ENCODE results near the gene TPSB2. TPM values are rescaled to one million over a fixed set of nuclear protein-coding genes. Genes with fewer than 3 reads are reported as not detected.
"Not testable (repeated sequence)": the region's sequence is repeated elsewhere in the genome, so short reads cannot be mapped to it uniquely, and the experiment has no call there.

TPSB2 gene
- polyA plus RNA-seq, 3 donors = 0.19 to 0.22 TPM; not detected in 1

DNA sequence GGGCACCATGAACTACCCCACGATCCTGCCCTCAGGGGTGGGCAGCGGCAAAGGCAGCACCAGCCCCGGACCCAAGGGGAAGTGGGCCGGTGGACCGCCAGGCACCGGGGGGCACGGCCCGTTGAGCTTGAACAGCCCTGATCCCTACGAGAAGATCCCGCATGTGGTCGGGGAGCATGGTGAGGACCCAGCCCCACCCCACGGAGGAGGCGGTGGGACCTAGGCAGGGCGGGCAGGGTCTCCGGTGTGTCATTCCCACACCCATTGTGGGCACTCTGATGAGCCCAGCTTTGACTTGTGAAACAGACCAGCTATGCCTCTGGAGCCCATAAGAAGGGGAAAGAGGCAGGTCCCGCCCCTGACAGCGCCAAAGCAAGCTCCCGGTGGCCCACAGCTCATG lies 27.7 kb downstream of the TPSB2 start:
- DNase-seq = no peak

DNA sequence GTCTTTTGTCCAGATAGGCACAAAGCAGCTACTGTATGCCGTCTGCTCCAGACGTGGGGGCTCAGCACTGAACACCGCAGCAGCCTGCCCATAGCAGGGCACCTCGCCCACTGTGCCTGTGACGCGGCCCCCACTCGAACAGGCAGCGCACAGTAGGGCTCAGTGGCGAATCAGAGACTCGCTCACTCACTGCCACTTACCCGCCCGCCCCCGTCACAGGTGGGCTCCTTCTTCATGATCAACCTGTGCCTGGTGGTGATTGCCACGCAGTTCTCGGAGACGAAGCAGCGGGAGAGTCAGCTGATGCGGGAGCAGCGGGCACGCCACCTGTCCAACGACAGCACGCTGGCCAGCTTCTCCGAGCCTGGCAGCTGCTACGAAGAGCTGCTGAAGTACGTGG lies 28.5 kb downstream of the TPSB2 start:
- no peak for DNase-seq

DNA sequence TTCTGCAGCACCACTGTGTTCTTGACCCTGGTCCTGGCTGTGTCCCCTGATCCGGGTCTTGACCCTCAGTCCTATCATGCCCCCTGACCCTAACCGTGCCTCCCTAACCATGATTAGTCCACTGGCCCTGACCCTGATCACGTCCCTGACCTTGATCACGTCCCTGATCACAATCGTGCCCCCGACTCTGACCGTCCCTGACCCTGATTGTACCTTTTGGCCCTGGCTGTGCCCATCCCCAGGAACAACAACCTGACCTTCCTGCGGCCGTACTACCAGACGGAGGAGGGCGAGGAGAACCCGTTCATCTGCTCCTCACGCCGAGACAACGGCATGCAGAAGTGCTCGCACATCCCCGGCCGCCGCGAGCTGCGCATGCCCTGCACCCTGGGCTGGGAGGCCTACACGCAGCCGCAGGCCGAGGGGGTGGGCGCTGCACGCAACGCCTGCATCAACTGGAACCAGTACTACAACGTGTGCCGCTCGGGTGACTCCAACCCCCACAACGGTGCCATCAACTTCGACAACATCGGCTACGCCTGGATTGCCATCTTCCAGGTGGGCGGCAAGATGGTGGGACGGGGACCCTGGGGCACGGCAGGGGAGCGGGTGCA lies 29.9 kb downstream of the TPSB2 start:
- DNase-seq = no peak

DNA sequence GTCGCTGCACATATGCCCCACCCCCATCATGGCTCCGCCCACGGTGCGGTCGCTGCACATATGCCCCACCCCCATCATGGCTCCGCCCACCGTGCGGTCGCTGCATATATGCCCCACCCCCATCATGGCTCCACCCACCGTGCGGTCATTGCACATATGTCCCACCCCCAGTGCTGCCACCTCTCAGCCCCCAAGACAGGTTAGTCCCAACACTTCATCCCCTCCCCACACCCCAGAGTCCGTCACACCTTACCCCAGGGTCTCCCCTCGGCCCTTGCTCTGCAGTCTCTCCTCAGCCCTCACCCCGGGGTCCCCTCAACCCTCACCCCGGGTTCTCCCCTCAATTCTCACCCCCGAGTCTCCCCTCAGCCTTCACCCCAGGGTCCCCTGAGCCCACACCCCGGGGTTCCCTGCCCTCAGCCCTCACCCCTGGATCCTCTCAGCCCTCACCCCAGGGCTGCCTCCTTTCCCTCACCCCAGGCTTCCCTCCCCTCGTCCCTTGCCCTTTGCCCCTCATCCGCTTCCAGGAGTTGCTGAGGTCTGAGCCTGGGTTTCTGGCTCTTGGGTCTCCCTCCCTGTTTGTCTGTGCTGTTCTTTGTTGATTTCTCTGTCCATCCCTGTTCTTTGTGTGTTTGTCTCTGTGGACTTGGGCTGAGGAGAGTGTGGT lies 30.5 kb downstream of the TPSB2 start:
- no peak for DNase-seq

DNA sequence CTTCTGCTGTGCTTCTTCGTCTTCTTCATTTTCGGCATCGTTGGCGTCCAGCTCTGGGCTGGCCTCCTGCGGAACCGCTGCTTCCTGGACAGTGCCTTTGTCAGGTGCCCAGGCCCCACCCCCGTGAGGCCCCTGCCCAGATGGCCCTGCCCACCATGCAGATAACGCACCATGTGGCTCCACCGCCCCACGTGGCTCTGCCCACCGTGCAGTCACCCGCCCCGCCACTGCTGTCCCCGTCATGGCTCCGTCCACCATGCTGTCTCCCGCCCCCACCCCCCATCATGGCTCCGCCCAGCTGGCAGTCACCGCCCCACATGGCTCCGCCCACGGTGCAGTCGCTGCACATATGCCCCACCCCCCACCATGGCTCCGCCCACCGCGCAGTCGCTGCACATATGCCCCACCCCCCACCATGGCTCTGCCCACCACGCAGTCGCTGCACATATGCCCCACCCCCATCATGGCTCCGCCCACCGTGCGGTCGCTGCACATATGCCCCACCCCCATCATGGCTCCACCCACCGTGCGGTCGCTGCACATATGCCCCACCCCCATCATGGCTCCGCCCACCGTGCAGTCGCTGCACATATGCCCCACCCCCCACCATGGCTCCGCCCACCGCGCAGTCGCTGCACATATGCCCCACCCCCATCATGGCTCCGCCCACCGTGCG lies 31.2 kb downstream of the TPSB2 start:
- DNase-seq = not testable (repeated sequence)

DNA sequence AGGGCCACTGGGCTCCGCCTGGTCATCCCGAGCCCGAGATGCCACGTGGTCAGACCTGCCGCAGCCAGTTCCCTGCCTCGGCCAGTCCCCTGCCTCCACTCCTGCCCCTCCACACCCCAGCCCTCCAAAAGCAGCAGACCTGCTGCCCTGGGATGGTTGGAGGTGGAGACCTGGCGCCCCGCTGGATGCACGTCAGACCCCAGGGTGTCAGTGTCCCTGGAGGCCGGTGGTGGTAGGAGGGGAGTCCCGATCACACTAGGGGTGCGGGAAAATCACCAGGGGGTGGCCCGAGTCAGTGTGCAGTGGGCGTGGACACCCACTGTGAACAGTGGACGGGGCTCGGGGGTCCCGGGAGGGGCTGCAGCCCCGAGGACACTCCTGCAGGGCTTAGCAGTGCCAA lies 31.8 kb downstream of the TPSB2 start:
- DNase-seq = no peak

DNA sequence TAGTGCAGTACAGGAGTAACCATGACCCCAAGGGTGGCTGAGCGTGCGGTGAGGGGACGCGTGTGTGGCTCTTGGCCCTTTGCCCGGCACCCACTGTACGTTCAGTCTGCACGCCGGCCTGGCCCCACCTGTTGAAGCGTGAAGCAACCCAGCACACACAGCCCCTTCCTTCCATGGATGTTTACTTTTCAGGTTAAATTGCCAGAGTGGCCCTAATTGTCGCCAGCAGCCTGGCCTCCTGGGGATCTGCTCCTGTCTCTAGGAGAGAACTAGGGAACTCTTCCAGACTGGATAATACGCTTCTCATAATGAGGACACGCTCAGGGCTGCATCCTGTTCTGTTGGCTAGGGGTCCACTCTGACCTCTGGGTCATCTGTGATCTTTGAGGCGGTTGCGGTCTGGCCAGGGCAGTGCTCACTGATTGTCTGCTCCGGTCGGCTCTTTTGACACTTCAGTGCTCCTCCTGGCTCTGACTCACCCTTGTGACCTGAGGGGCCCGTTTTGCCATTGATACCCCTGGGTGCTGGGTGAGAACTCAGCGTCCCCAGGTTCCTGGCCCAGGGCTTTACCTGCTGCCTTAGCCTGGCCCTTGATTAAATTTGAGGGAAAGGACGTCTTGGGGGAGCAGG lies 32.6 kb downstream of the TPSB2 start:
- no peak for DNase-seq

DNA sequence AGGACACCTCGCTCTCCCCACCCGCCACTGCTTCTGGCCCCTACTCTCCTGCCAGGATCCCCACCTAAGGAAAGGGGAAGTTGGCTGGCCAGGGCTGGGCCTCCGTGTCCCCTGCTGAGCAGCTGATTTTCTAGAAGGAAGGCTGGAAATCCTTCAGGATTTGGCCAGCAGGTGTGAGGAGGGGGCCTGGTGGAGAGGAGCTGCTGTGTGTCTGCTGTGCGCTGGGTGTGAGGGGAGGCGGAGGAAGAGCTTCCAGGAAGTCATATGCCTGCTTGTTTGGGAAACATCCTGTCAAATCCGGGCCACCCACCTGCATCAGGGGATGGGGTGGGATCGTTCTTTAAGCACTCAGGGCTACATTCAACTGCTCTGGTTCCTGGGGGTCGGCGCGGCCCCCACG lies 33.5 kb downstream of the TPSB2 start:
- no peak for DNase-seq

DNA sequence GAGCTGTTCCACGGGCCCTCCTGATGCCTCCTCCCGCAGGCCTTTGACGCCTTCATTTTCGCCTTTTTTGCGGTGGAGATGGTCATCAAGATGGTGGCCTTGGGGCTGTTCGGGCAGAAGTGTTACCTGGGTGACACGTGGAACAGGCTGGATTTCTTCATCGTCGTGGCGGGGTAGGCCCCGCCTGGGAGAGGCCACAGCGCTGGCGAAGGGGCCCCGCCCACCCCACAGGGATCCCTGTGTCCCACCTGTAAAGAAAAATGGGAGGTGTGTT lies 34.7 kb downstream of the TPSB2 start:
- no peak for DNase-seq

DNA sequence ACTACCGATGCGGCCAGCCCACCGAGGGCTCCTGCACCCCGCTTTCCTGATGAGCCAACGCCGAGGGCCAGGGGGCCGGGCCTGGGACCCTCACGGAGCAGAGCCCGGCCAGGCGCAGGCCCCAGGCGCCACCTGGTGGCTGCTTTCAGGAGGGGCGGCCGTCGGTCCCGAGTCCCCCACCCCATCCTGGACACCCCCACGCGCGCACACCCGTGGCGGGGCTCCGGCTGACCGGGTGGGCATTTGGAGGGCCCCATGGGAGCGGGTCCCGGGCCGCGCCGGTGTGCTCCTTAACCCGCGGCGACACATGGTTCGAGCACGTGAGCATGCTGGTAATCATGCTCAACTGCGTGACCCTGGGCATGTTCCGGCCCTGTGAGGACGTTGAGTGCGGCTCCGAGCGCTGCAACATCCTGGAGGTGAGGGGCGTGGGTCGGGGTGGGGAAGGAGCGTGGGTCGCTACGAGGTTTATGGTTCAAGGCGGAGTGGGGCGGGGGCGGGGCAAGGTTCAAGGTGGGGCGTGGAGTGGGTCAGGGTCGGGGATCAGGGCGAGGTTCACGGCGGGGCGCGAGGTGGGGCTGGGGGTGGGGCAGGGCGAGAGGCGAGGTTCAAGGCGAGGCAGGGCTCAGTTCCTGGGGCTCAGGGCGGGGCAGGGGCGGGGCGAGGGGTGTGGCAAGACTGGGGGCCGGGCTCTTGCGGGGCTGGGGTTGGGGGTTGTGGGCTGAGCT lies 35.2 kb downstream of the TPSB2 start:
- no peak for DNase-seq

DNA sequence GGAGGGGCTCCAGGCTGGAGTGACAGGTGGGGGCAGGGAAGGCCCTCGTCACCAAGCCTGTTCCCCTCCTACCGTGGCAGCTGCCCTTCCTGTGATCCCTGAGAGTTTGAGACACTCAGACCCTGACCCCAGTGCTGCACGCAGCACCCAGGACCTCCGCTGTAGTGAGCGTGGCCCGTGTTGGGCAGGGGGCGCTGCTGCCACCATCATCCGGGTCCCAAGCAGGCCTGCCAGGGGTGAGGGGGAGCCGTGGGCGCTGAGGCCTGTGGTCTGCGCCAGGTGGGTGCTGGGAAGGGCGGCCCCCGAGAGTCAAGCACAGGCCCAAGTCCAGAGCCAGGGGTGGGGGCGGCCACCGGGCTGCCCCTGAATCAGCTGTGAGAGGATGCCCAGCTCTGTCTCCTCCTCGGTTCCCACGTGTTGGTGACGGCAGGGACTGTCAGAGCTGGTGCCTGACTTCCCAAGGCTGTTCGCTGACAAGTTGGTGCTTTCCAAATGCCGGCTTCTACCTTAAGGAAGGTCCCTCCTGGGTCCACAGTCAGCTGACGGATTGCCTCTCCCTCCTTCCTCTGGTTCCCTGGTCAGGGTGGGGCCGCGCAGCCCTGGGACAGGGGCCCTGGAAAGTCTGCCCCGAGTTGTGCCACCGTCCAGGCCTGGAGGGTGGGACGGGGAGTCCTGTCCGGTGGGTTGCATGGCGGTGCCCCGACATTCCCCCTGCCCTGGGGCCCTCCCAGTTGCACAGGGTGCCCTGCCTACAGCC lies 36.0 kb downstream of the TPSB2 start:
- no peak for DNase-seq

DNA sequence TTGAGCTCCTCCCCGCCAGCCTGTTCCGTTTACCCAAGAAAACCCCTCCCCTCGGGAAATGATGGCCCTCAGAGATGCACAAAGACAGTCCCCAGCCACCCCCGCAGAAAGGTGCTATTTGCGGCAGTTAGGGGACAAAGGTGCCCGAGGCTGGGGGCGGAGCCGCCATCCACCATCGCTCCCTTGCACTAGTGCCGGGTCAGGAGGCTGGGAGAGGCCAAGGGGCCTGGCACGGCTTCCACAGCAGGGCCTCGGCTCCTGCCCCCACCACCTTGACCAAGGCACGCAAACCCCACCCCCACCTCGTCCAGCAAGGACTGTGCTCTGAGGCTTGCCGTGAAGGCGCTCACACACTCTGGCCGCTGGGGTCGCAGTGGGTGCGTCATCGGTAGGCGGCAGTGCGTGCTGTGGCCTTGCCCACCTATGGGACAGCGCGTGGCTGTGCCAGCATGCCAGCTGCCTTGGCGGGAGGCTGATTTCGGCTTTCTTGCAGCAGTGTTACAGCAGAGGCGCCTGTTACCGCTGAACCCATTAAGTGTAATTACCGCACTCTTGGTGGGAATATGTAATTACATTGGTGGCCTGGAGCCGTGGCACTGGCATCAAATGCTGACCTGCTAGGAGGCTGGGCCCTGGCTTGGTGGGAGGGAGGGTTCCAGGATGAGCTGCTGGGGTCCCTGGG lies 36.7 kb downstream of the TPSB2 start:
- DNase-seq = no peak

DNA sequence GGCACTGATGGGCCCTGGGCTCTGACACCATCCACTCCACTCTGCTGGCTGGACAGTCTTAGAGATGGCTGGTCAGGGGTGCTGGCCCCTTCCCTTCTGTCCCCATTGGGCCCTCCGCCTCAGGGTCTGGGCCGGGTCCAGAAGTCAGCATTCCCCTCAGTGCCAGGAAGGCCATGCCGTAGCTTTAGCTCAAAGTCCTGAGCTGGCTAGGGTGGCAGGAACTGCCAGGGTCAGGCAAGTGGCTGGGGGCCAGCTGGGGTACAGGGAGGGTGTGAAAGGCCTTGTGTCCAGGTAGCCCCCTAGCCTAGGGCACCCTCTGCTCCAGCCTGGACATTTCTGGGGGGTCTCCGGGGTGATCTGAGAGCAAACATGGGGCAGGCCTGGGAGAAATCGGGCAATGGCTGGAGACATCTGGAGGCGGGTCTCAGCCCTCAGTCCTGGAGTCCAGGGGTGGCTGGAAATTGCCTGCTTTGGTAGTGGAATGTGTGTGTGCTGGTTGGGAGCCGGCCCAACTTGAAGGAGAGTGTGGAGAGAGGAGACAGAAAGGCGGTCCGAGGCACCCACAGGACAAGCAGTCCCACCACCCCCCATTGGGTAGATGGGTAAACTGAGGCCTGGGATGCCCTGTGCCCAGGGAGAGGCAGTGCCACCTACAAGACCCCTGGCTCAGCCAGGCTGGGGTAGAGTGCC lies 37.5 kb downstream of the TPSB2 start:
- DNase-seq = no peak

DNA sequence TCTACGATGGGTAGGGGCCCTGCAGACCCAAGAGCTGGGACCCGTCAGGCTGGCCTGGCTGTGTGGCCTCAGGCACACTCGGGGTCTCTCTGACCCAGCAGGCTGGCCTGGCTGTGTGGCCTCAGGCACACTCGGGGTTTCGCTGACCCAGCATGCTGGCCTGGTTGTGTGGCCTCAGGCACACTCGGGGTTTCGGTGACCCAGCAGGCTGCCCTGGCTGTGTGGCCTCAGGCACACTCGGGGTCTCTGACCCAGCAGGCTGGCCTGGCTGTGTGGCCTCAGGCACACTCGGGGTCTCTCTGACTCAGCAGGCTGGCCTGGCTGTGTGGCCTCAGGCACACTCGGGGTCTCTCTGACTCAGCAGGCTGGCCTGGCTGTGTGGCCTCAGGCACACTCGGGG lies 39.2 kb downstream of the TPSB2 start:
- not testable (repeated sequence) for DNase-seq

DNA sequence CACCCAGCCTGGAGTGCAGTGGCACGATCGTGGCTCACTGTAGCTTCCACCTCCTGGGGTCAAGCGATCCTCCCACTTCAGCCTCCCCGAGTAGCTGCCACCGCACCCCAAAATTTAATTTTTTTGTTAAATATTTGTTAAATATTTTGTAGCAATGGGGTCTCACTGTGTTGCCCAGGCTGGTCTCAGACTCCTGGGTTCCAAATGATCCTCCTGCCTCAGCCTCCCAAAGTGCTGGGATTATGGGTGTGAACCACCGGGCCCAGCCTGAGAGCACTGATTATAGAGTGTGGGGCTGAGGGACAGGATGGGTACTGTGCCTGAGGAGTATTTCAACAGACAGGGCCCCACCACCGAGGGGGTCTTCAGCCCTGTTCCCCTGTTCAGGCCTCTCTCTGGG lies 40.5 kb downstream of the TPSB2 start:
- DNase-seq = no peak

DNA sequence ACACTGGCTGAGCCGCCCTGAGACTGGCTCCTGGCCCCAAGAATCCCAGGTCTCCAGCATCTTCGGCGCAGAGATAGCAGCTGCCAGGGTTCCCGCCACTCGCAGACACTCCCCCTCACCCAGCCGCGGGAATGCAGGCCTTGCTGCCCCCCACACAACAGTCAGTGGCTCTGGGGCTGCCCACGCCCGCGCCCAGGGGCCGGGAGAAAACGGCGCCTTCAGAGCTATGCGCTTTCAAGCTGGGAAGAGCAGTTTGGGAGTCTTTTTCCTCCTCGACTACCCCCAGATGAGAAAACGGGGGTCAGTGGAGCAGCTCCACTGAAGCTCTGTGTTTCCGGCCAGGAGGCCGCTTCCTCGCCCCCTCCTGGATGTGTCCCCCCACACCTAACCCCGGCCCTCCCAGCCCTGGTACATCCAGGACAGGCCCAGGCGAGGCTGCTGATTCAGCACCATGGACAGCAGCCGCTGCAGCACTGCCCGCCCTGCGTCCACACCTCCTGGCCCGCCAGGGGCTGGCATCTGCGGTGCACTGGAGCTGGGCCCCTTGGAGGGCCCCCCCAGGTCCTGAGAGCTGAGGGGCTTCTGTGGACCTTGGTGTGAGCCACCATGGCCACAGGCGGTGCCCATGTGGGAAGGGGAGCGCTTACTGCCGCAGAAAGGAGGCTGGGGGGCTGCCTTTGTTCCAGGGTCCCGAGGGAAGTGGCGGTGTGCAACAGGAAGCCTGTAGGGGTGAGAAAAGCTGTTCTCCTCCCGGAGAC lies 41.4 kb downstream of the TPSB2 start:
- no peak for DNase-seq

DNA sequence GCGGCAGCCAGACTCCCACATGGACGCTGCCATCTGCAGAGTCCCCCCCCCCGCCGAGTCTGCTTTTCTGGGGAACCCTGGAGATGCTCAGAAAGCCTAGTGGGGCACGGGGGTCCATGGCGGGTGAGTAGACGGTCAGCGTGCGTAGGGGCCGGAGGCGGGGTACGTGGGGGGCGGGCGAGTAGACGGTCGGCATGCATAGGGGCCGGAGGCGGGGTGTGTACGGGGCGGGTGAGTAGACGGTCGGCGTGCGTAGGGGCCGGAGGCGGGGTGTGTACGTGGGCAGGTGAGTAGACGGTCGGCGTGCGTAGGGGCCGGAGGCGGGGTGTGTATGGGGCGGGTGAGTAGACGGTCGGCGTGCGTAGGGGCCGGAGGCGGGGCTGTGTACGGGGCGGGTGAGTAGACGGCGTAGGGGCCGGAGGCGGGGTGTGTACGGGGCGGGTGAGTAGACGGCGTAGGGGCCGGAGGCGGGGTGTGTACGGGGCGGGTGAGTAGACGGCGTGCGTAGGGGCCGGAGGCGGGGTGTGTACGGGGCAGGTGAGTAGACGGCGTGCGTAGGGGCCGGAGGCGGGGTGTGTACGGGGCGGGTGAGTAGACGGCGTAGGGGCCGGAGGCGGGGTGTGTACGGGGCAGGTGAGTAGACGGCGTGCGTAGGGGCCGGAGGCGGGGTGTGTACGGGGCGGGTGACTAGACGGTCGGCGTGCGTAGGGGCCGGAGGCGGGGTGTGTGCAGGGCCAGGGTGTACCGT lies 44.4 kb downstream of the TPSB2 start:
- DNase-seq = not testable (repeated sequence)

DNA sequence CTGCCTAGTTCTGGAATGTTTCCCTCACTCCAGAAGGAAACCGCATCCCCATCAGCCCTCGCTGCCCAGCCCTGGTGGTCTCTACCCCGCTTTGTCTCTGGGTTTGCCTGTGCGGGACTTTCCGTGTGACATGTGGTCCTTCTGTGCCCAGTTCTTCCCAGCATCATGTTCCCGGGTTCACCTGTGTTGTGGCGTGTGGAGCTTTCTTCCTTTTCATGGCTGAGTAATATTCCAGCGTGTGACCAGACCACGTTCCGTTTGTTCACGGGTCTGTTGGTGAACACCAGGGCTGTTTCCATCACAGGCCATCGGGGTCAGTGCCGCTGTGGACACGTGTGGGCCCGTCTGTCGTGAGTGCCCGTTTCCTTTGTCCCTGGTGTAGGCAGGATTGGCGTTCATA lies 45.0 kb downstream of the TPSB2 start:
- no peak for DNase-seq

Data from renal pelvis (tissue), 4 donors.